HepG2 (cell line): ENCODE results near the gene TARDBP. TPM values are rescaled to one million over a fixed set of nuclear protein-coding genes. Genes with fewer than 3 reads are reported as not detected.

Source experiments
- ATF6 ChIP-seq: sonication (generic); formaldehyde crosslinking; conservative IDR thresholded peaks from 2 replicates; pipeline ENCODE4 v1.4.0; 2020; ENCODE audit warnings: missing genetic modification reagents
- BCL6 ChIP-seq: IDR thresholded peaks from 2 replicates; pipeline ENCODE4 v1.6.1; 2016; ENCODE audit warnings: missing genetic modification reagents, missing compliant biosample characterization
- BRF2 ChIP-seq: sonication (generic); formaldehyde crosslinking; IDR thresholded peaks from 2 replicates; pipeline ENCODE4 v1.8.1; 2022; ENCODE audit warnings: mild to moderate bottlenecking, missing genetic modification reagents
- CEBPB ChIP-seq: IDR thresholded peaks from 2 replicates; pipeline ENCODE4 v1.6.1; 2011; ENCODE audit warnings: low read depth, low read length, improper control_type of control experiment, borderline replicate concordance
- FOXK2 ChIP-seq: fragments of 450-650 bp; IDR thresholded peaks from 2 replicates; pipeline ENCODE4 v1.6.1; 2016
- FUBP1 ChIP-seq: sonication (generic); formaldehyde crosslinking; IDR thresholded peaks from 2 replicates; pipeline ENCODE4 v1.5.1; 2020; ENCODE audit warnings: missing genetic modification reagents, mild to moderate bottlenecking, borderline replicate concordance
- MEIS2 ChIP-seq: sonication (generic); formaldehyde crosslinking; IDR thresholded peaks from 2 replicates; pipeline ENCODE4 v1.9.0; 2021; ENCODE audit warnings: mild to moderate bottlenecking, missing genetic modification reagents
- RARG ChIP-seq: sonication (generic); formaldehyde crosslinking; IDR thresholded peaks from 2 replicates; pipeline ENCODE4 v1.4.0; 2020; ENCODE audit warnings: low read depth, mild to moderate bottlenecking, missing genetic modification reagents
- RBFOX2 ChIP-seq: fragments of 200-400 bp; formaldehyde crosslinking; IDR thresholded peaks from 2 replicates; pipeline ENCODE4 v1.6.1; 2017; ENCODE audit warnings: low read depth, mild to moderate bottlenecking, low read length
- REXO4 ChIP-seq: sonication (generic); formaldehyde crosslinking; IDR thresholded peaks from 2 replicates; pipeline ENCODE4 v1.8.0; 2022; ENCODE audit warnings: missing genetic modification reagents, mild to moderate bottlenecking, borderline replicate concordance
- RFXAP ChIP-seq: sonication (generic); formaldehyde crosslinking; IDR thresholded peaks from 2 replicates; pipeline ENCODE4 v1.4.0; 2020; ENCODE audit warnings: missing genetic modification reagents, borderline replicate concordance
- SAFB2 ChIP-seq: sonication (generic); formaldehyde crosslinking; IDR thresholded peaks from 2 replicates; pipeline ENCODE4 v1.5.1; 2020; ENCODE audit warnings: missing genetic modification reagents, low read depth, mild to moderate bottlenecking, borderline replicate concordance
- SIX1 ChIP-seq: sonication (generic); formaldehyde crosslinking; IDR thresholded peaks from 2 replicates; pipeline ENCODE4 v1.4.0; 2020; ENCODE audit warnings: missing genetic modification reagents, borderline replicate concordance
- SNAPC2 ChIP-seq: sonication (generic); formaldehyde crosslinking; IDR thresholded peaks from 2 replicates; pipeline ENCODE4 v1.8.1; 2022; ENCODE audit warnings: mild to moderate bottlenecking, missing genetic modification reagents
- SRF ChIP-seq: IDR thresholded peaks from 2 replicates; pipeline ENCODE4 v1.6.1; 2011; ENCODE audit warnings: mild to moderate bottlenecking, low read depth, low read length, moderate library complexity
- TIGD3 ChIP-seq: sonication (generic); formaldehyde crosslinking; IDR thresholded peaks from 2 replicates; pipeline ENCODE4 v1.5.1; 2020; ENCODE audit warnings: mild to moderate bottlenecking, missing genetic modification reagents, borderline replicate concordance
- ZNF205 ChIP-seq: IDR thresholded peaks from 2 replicates; pipeline ENCODE4 v1.6.1; 2018; ENCODE audit warnings: missing biosample characterization, missing genetic modification reagents
- ZNF230 ChIP-seq: sonication (generic); formaldehyde crosslinking; IDR thresholded peaks from 2 replicates; pipeline ENCODE4 v1.4.0; 2020; ENCODE audit warnings: mild to moderate bottlenecking, missing genetic modification reagents
- ZNF337 ChIP-seq: sonication (generic); formaldehyde crosslinking; IDR thresholded peaks from 2 replicates; pipeline ENCODE4 v1.5.1; 2020; ENCODE audit warnings: missing genetic modification reagents, low read depth, mild to moderate bottlenecking, borderline replicate concordance
- ZNF430 ChIP-seq: sonication (generic); formaldehyde crosslinking; IDR thresholded peaks from 2 replicates; pipeline ENCODE4 v1.9.0; 2021; ENCODE audit warnings: mild to moderate bottlenecking, missing genetic modification reagents
- ZSCAN25 ChIP-seq: sonication (generic); formaldehyde crosslinking; IDR thresholded peaks from 2 replicates; pipeline ENCODE4 v1.8.0; 2022; ENCODE audit warnings: mild to moderate bottlenecking, missing genetic modification reagents
- ZZZ3 ChIP-seq: sonication (generic); formaldehyde crosslinking; IDR thresholded peaks from 2 replicates; pipeline ENCODE4 v1.4.0; 2020; ENCODE audit warnings: missing genetic modification reagents, mild to moderate bottlenecking, borderline replicate concordance
- polyA plus RNA-seq, 8 experiments: library from polyadenylated mRNA; depleted of rRNA in 3 of 8; stranded (reverse) in 7 of 8; unstranded in 1 of 8; fragments of >200 nt; fragmentation: Illumina TruSeq in 4 of 8; extraction: Trizol in 4 of 8; gene quantifications; 2 replicates each; pipeline versions ENCODE4 v1.2.1 to v1.2.3, GENCODE V29; 2011 to 2016; ENCODE audit warnings: low read depth in 4 of 8, missing spikeins in 1 of 8, mixed read lengths in 1 of 8; ENCODE audit not compliant: insufficient read depth in 1 of 8
- total RNA-seq, 5 experiments: library from RNA; depleted of rRNA; stranded (reverse); fragments of >200 nt; fragmentation: Illumina TruSeq; extraction: Trizol; gene quantifications; 2 replicates each; pipeline ENCODE4 v1.2.3, GENCODE V29; 2016; ENCODE audit warnings: low read depth in 1 of 5

Gene TARDBP
- total and polyA plus RNA-seq, 2 of the 13 experiments (the other 11 are each of a cell fraction or from before 2014, with no cell fraction given) = 62.4 to 93.0 TPM

GRCh38 chr1:11012260-11013159, at the start of gene TARDBP (continued):
- TF ChIP-seq ZNF337 (CRISPR knock-in tag) (no peak), BRF2 (no peak), MEIS2 (CRISPR knock-in tag) (peak; percentile 70; the same call in 1 of the 2 replicates), SIX1 (CRISPR knock-in tag) (no peak), ZZZ3 (CRISPR knock-in tag) (peak; percentile 84; the same call in 1 of the 2 replicates), ZNF230 (peak; percentile 81), ZNF205 (CRISPR knock-in tag) (no peak), RBFOX2 (peak; percentile 99), RFXAP (CRISPR knock-in tag) (peak; percentile 66), ZSCAN25 (CRISPR knock-in tag) (peak; percentile 64), BCL6 (no peak), ZNF430 (CRISPR knock-in tag) (0 out of 2 replicates have a peak, but pooled peaks have one; percentile 51), SRF (no peak), SNAPC2 (CRISPR knock-in tag) (no peak; the same call in 1 of the 2 replicates), CEBPB (no peak), TIGD3 (CRISPR knock-in tag) (no peak), RARG (no peak), FOXK2 (peak; percentile 99), FUBP1 (no peak), REXO4 (CRISPR knock-in tag) (peak; percentile 84; the same call in 1 of the 2 replicates), SAFB2 (CRISPR knock-in tag) (peak; percentile 81; the same call in 1 of the 2 replicates), ATF6 (CRISPR knock-in tag) (no peak)
